Kidney epithelial cell (primary cell): ENCODE data around the gene ATOSA. TPM values are rescaled to one million over a fixed set of nuclear protein-coding genes. Genes with fewer than 3 reads are reported as not detected.

Experiments used
- DNase-seq: peaks from one replicate; pipeline ENCODE4 v3.0.0-alpha.2; 2010; ENCODE audit warnings: low read depth
- H3K27me3 ChIP-seq: 2 replicates; pipeline ENCODE4 v1.6.0; 2011; ENCODE audit warnings: low read length; ENCODE audit not compliant: control insufficient read depth, insufficient read depth
- H3K36me3 ChIP-seq: 2 replicates; pipeline ENCODE4 v1.5.1; 2011; ENCODE audit warnings: low read length; ENCODE audit not compliant: control insufficient read depth, insufficient read depth
- H3K4me3 ChIP-seq: 2 replicates; pipeline ENCODE4 v1.5.1; 2011; ENCODE audit warnings: low read depth, mild to moderate bottlenecking, control low read depth, low read length
- CTCF ChIP-seq: IDR thresholded peaks from 2 replicates; pipeline ENCODE4 v1.5.1; 2011; ENCODE audit warnings: mild to moderate bottlenecking, moderate library complexity, low read length, control low read depth, inconsistent platforms; ENCODE audit not compliant: insufficient read depth, poor library complexity, severe bottlenecking
- total RNA-seq: library from RNA; depleted of rRNA; stranded (reverse); fragments of >200 nt; gene quantifications from 2 replicates; pipeline ENCODE4 v1.2.3, GENCODE V29; 2015

ATOSA gene
- total RNA-seq, 1 donor from 2014 or later = 18.4 TPM

- Histone ChIP-seq H3K36me3 (no peaks in the 10 kb centered on the region), H3K4me3 (no peak overlapping the region), H3K27me3 (no peaks in the 10 kb centered on the region)
- DNase-seq = no peak
- no peak for TF ChIP-seq CTCF
Measured at GRCh38 chr15:52682200-52682599, 3.0 kb upstream of the ATOSA start.

DNA sequence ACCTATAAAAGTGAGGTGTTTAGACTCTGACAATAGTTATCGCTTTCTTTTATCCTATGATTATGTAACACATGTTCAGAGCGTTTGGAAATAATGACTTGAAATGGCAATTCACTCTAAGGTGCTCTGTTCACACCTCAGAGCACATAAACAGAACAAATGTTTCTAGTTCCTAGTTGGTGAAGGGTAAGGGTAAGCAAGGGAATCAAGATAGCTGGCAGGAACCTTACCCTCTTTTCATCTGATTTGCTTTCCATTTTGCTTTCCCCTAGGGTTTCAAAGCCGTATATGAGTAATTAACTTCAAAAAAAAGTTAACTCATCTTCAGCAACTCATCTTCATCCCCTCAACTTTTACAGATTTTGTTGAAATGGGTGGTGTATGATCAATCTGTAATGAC lies 2.3 kb upstream of the ATOSA start:
- DNase-seq = no peak
- Histone ChIP-seq H3K36me3 (no peaks in the 10 kb centered on the region), H3K27me3 (no peaks in the 10 kb centered on the region), H3K4me3 (no peak overlapping the region)
- TF ChIP-seq CTCF = no peak

DNA sequence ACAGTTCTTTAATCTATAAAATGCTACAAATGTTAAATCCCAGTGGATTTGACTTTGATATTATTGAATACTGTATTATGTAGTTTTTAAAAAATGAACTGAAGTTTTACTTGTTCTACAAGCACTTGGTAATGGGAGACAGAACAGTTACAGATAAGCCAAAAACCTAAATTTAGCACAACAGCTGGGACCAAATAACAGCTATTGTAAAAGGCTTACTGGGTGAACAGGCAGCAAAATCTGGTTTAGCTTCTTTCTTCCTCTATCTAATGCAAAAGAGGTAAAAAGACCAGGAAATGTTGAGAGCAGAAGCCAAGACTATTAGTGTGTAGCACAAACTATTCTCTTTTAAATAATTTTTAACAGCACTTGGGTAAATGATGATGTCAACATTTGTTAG lies 1.6 kb upstream of the ATOSA start:
- Histone ChIP-seq H3K36me3 (no peaks in the 10 kb centered on the region), H3K27me3 (no peaks in the 10 kb centered on the region), H3K4me3 (no peak overlapping the region)
- DNase-seq = no peak
- no peak for TF ChIP-seq CTCF

DNA sequence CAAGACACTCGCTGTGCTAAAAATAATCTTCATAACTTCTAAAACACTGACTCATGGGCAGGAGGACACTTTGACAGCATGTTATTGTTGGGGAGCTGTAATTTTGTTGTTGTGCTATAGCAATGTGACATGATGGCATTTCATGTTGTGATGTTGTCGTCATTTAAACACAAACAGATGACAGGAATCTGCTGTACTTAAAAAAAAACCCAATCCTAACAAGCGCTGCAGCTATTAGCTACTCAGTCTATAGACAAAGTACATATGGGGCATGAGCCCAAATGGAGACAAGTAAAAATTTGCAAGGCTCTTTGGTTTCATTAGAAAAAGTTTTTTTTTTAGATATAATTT lies 828 bp upstream of the ATOSA start:
- no peaks in the 10 kb centered on the region for H3K27me3 ChIP-seq
- DNase-seq = no peak
- H3K36me3 ChIP-seq = no peaks in the 10 kb centered on the region
- H3K4me3 ChIP-seq = peak overlapping the region; percentile 97
- no peak for TF ChIP-seq CTCF

DNA sequence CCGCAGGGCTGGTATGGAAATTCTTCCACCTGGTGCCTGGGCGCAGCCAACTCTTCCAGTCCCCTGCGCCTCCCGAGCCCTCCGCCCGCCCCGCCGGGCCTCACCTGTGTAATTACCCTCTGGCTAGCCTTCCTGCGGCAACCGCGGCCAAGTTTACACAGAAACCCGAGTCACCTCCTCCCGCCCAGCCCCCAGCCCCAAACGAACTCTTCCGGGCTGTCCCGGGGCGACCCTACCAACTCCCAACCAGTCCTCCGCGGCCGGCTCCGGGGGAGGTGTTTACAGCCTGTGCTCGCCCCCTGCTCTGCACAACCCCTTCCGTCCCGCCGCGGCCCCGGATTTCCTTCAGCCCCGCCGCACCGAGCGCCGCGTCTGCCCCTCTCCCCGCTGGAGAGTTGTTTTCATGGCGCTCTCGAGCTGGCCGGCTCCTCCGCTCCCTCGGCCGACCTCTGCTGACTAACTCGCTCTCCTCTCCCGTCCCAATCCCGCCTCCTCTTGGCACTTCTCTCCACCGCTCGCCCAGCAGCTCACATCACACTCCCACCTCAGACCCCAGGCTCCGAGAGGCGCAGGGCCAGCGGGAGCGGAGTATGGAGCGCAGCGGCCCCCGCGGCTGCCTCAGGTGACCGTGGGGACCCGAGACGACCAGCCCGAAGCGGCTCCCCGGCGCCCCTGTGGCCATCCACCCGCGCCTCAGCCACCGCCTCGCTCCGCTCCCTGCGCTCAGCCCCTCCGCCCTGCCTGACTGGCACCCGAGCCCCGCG lies 538 bp downstream of the ATOSA start:
- TF ChIP-seq CTCF = peak; percentile 17
- no peak for DNase-seq
- H3K36me3 ChIP-seq = no peaks in the 10 kb centered on the region
- H3K4me3 ChIP-seq = peak overlapping the region; percentile 97
- H3K27me3 ChIP-seq = no peaks in the 10 kb centered on the region
